ENCODE data around the gene GALNT6. TPM values are rescaled to one million over a fixed set of nuclear protein-coding genes. Genes with fewer than 3 reads are reported as not detected.

Gene GALNT6
- polyA plus RNA-seq, 1 experiment, result 47.1 TPM

DNA sequence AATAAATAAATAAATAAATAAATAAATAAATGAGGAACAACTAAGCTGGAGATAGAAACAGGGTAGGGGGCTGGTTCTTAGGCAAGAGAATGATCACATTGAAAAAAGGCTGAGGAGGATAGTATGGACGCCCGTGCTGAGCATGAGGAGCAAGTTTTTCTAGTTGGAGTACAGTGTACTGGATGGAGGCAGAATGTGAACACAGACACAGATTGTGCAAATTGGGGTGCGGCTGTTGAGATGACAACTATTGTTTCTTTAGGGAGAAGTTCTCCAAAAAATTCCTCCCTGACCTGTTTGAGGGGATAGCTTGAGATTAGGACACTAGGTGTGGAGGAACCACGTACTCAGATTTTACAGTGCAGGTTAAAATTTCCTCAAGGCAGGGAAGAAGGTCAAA lies 66.3 kb downstream of the GALNT6 start:
- ChIA-PET CTCF (interaction anchor here (1.3 kb wide), 1 partner anchor 16 kb away, joined by 3 read pairs; no protein-coding TSS in a partner anchor), POLR2A (no interaction called here)
- no peaks in the 10 kb centered on the region for H3K36me3 ChIP-seq (ENCODE audit: control insufficient read depth, insufficient read depth, low read length)
- H3K27me3 ChIP-seq (ENCODE audit: control insufficient read depth, insufficient read depth, low read length), result no peaks in the 10 kb centered on the region
- DNase-seq (ENCODE audit: low read depth), result no peak
- TF ChIP-seq, protein P1, sequence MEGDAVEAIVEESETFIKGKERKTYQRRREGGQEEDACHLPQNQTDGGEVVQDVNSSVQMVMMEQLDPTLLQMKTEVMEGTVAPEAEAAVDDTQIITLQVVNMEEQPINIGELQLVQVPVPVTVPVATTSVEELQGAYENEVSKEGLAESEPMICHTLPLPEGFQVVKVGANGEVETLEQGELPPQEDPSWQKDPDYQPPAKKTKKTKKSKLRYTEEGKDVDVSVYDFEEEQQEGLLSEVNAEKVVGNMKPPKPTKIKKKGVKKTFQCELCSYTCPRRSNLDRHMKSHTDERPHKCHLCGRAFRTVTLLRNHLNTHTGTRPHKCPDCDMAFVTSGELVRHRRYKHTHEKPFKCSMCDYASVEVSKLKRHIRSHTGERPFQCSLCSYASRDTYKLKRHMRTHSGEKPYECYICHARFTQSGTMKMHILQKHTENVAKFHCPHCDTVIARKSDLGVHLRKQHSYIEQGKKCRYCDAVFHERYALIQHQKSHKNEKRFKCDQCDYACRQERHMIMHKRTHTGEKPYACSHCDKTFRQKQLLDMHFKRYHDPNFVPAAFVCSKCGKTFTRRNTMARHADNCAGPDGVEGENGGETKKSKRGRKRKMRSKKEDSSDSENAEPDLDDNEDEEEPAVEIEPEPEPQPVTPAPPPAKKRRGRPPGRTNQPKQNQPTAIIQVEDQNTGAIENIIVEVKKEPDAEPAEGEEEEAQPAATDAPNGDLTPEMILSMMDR (IDR thresholded peaks at IDR 0.05; ENCODE audit: insufficient read depth, low read depth, low read length), result no peak
- H3K4me3 ChIP-seq (ENCODE audit: low read depth, low read length), result no peak overlapping the region

GRCh38 chr12:51323966-51324895 lies 67.0 kb downstream of the GALNT6 start, which contains the start of gene BIN2:
Gene BIN2 (minus strand): TSS chr12:51324174. CDS start chr12:51324102, 72 bp downstream.
- DNase-seq (ENCODE audit: low read depth), result no peak
- TF ChIP-seq, protein P1 (IDR thresholded peaks at IDR 0.05; ENCODE audit: insufficient read depth, low read depth, low read length), result no peak
- POLR2A ChIA-PET, result no interaction called here
- Histone ChIP-seq H3K4me3 (ENCODE audit: low read depth, low read length) (no peak within 1 kb of the TSS), H3K27me3 (ENCODE audit: control insufficient read depth, insufficient read depth, low read length) (no peaks in the 10 kb centered on the region), H3K36me3 (ENCODE audit: control insufficient read depth, insufficient read depth, low read length) (no peaks in the 10 kb centered on the region)
- CTCF ChIA-PET, result interaction anchor here (1.3 kb wide), 1 partner anchor 17 kb away, joined by 3 read pairs; no protein-coding TSS in a partner anchor

GRCh38 chr12:51323317-51323960 lies 67.8 kb downstream of the GALNT6 start:
- ChIA-PET CTCF (no interaction called here), POLR2A (no interaction called here)
- H3K4me3 ChIP-seq (ENCODE audit: low read depth, low read length), result no peak overlapping the region
- DNase-seq (ENCODE audit: low read depth), result no peak
- no peaks in the 10 kb centered on the region for H3K27me3 ChIP-seq (ENCODE audit: control insufficient read depth, insufficient read depth, low read length)
- TF ChIP-seq, protein P1 (IDR thresholded peaks at IDR 0.05; ENCODE audit: insufficient read depth, low read depth, low read length), result no peak
- no peaks in the 10 kb centered on the region for H3K36me3 ChIP-seq (ENCODE audit: control insufficient read depth, insufficient read depth, low read length)

DNA sequence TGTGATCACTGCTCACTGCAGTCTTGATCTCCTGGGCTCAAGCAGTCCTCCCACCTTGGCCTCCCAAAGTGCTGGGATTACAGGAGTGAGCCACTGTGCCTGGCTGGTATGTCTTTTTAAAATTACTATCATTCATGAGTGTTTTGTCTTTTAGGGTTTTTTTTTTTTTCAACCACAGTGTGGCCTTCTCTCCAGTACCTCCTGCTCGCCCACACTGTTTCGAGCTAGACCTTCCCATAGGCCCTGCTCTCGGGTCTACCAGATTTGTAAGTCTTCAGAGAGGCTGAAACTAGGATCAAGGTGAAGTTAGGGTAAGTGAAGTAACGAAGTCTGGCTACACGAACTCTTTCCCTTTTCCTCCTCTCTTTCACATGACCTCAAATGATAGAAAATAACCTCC lies 68.8 kb downstream of the GALNT6 start:
- TF ChIP-seq, protein P1 (IDR thresholded peaks at IDR 0.05; ENCODE audit: insufficient read depth, low read depth, low read length), result no peak
- ChIA-PET POLR2A (no interaction called here), CTCF (no interaction called here)
- H3K4me3 ChIP-seq (ENCODE audit: low read depth, low read length), result no peak overlapping the region
- no peaks in the 10 kb centered on the region for H3K27me3 ChIP-seq (ENCODE audit: control insufficient read depth, insufficient read depth, low read length)
- no peaks in the 10 kb centered on the region for H3K36me3 ChIP-seq (ENCODE audit: control insufficient read depth, insufficient read depth, low read length)
- no peak for DNase-seq (ENCODE audit: low read depth)

GRCh38 chr12:51321882-51322281 lies 69.3 kb downstream of the GALNT6 start:
- ChIA-PET POLR2A (no interaction called here), CTCF (no interaction called here)
- Histone ChIP-seq H3K27me3 (ENCODE audit: control insufficient read depth, insufficient read depth, low read length) (no peaks in the 10 kb centered on the region), H3K4me3 (ENCODE audit: low read depth, low read length) (no peak overlapping the region), H3K36me3 (ENCODE audit: control insufficient read depth, insufficient read depth, low read length) (no peaks in the 10 kb centered on the region)
- DNase-seq (ENCODE audit: low read depth), result no peak
- TF ChIP-seq, protein P1 (IDR thresholded peaks at IDR 0.05; ENCODE audit: insufficient read depth, low read depth, low read length), result no peak
